H1 (cell line): ENCODE data around the gene SPEM1. TPM values are rescaled to one million over a fixed set of nuclear protein-coding genes. Genes with fewer than 3 reads are reported as not detected.

Experiments
- CTCF ChIA-PET: fragments of 300-600 bp; sonication (Branson Sonifier 250); formaldehyde crosslinking; loops from one replicate; lab custom pipeline; 2021; ENCODE audit not compliant: partially characterized antibody; lab: Charles Lee
- POLR2A ChIA-PET: fragments of 300-600 bp; sonication (Branson Sonifier 250); formaldehyde crosslinking; loops from one replicate; lab custom pipeline; 2021; ENCODE audit warnings: inconsistent platforms; ENCODE audit not compliant: partially characterized antibody; lab: Charles Lee
- DNase-seq, 2 experiments: peaks; one replicate each; pipeline versions ENCODE4 v3.0.0 to v3.0.0-alpha.2; 2010 to 2022; ENCODE audit warnings: low spot score in 2 of 2, low read depth in 1 of 2, mixed read lengths in 1 of 2
- FAIRE-seq: peaks from 2 replicates; lab custom pipeline; 2011; peaks lifted over from hg19 to GRCh38; lab: Jason Lieb, UNC
- H2AFZ ChIP-seq: 2 replicates; pipeline ENCODE4 v1.8.1; 2012; ENCODE audit warnings: low read length, inconsistent platforms
- H2AK5ac ChIP-seq: 2 replicates; pipeline ENCODE4 v1.6.1; 2013; ENCODE audit warnings: low read depth, low read length
- H2BK120ac ChIP-seq: replicated peaks from 2 replicates; pipeline ENCODE3; 2013; ENCODE audit warnings: low read depth, low read length, inconsistent platforms
- H2BK12ac ChIP-seq: 2 replicates; pipeline ENCODE4 v1.6.1; 2013; ENCODE audit warnings: low read depth, low read length
- H2BK15ac ChIP-seq: 2 replicates; pipeline ENCODE4 v1.6.1; 2013; ENCODE audit warnings: low read length
- H2BK20ac ChIP-seq: 2 replicates; pipeline ENCODE4 v1.6.1; 2013; ENCODE audit warnings: low read length
- H2BK5ac ChIP-seq: 2 replicates; pipeline ENCODE4 v1.6.1; 2013; ENCODE audit warnings: low read depth, low read length
- H3K14ac ChIP-seq: 2 replicates; pipeline ENCODE4 v1.6.1; 2013; ENCODE audit warnings: inconsistent platforms; ENCODE audit not compliant: insufficient read length
- H3K18ac ChIP-seq: 2 replicates; pipeline ENCODE4 v1.6.1; 2013; ENCODE audit warnings: low read length; ENCODE audit errors: extremely low read depth
- H3K23ac ChIP-seq: 2 replicates; pipeline ENCODE4 v1.6.1; 2013; ENCODE audit warnings: inconsistent platforms; ENCODE audit not compliant: insufficient read length
- H3K23me2 ChIP-seq: 2 replicates; pipeline ENCODE4 v1.6.1; 2013; ENCODE audit warnings: low read depth, low read length
- H3K27ac ChIP-seq: 2 replicates; pipeline ENCODE4 v1.6.1; 2011; ENCODE audit warnings: low read depth, low read length, inconsistent platforms
- H3K27me3 ChIP-seq, 4 experiments: replicated peaks in 1 of 4; 1 replicate in 1 of 4; 2 replicates in 3 of 4; pipeline versions ENCODE4 v1.6.1 to v1.8.1; 2011 to 2013; ENCODE audit warnings: low read length in 3 of 4, mild to moderate bottlenecking in 3 of 4, inconsistent platforms in 2 of 4, mixed read lengths in 2 of 4, moderate library complexity in 1 of 4; ENCODE audit not compliant: control insufficient read depth in 3 of 4, insufficient read depth in 3 of 4; ENCODE audit errors: extremely low read depth in 1 of 4
- H3K36me3 ChIP-seq, 4 experiments: 2 replicates each; pipeline versions ENCODE4 v1.6.1 to v1.8.1; 2011 to 2013; ENCODE audit warnings: mild to moderate bottlenecking in 4 of 4, low read length in 3 of 4, moderate library complexity in 2 of 4, control low read depth in 1 of 4, inconsistent platforms in 1 of 4; ENCODE audit not compliant: insufficient read depth in 4 of 4, control insufficient read depth in 2 of 4
- H3K4ac ChIP-seq: replicated peaks from 2 replicates; pipeline ENCODE3; 2013; ENCODE audit warnings: low read length, low read depth, mixed read lengths, inconsistent platforms; ENCODE audit not compliant: insufficient read length
- H3K4me1 ChIP-seq, 4 experiments: replicated peaks in 1 of 4; 1 replicate in 1 of 4; 2 replicates in 3 of 4; pipeline versions ENCODE4 v1.6.1 to v1.8.1; 2011 to 2013; ENCODE audit warnings: low read length in 3 of 4, inconsistent platforms in 2 of 4, mixed read lengths in 1 of 4; ENCODE audit not compliant: insufficient read depth in 4 of 4, control insufficient read depth in 3 of 4
- H3K4me2 ChIP-seq, 2 experiments: 2 replicates each; pipeline versions ENCODE4 v1.6.1 to v1.8.1; 2011 to 2013; ENCODE audit warnings: low read depth in 2 of 2, low read length in 2 of 2, control low read depth in 1 of 2, inconsistent platforms in 1 of 2, mild to moderate bottlenecking in 1 of 2; ENCODE audit not compliant: insufficient read depth in 1 of 2
- H3K4me3 ChIP-seq, 4 experiments: fragments of 200-600, 300-600 bp in 1 of 4; sonication (generic), shearing (Covaris generic), sonication (Bioruptor Twin) in 1 of 4; 2 replicates each; pipeline versions ENCODE4 v1.5.1 to v1.8.1; 2011 to 2016; ENCODE audit warnings: low read length in 4 of 4, low read depth in 3 of 4, control low read depth in 2 of 4, inconsistent platforms in 2 of 4, mild to moderate bottlenecking in 2 of 4, mixed read lengths in 1 of 4, moderate library complexity in 1 of 4; ENCODE audit not compliant: insufficient read depth in 2 of 4; ENCODE audit errors: extremely low read depth in 1 of 4
- H3K56ac ChIP-seq: replicated peaks from 2 replicates; pipeline ENCODE3; 2013; ENCODE audit warnings: low read depth, mild to moderate bottlenecking, mixed read lengths, low read length, inconsistent platforms; ENCODE audit not compliant: insufficient read length
- H3K79me1 ChIP-seq: 2 replicates; pipeline ENCODE4 v1.6.1; 2013; ENCODE audit warnings: low read depth, low read length, control low read depth
- H3K79me2 ChIP-seq, 2 experiments: 2 replicates each; pipeline versions ENCODE4 v1.6.1 to v1.8.1; 2012 to 2013; ENCODE audit warnings: low read length in 2 of 2, mild to moderate bottlenecking in 2 of 2, inconsistent platforms in 1 of 2; ENCODE audit not compliant: insufficient read depth in 2 of 2, control insufficient read depth in 1 of 2
- H3K9ac ChIP-seq, 4 experiments: replicated peaks in 1 of 4; 1 replicate in 1 of 4; 2 replicates in 3 of 4; pipeline versions ENCODE4 v1.6.1 to v1.8.1; 2011 to 2013; ENCODE audit warnings: low read depth in 3 of 4, low read length in 3 of 4, control low read depth in 2 of 4, mild to moderate bottlenecking in 2 of 4, moderate library complexity in 2 of 4, inconsistent platforms in 1 of 4; ENCODE audit errors: extremely low read depth in 1 of 4
- H3K9me3 ChIP-seq, 2 experiments: 2 replicates each; pipeline versions ENCODE4 v1.6.1 to v1.8.1; 2012 to 2013; ENCODE audit warnings: mild to moderate bottlenecking in 2 of 2, moderate library complexity in 2 of 2, control low read depth in 1 of 2, inconsistent platforms in 1 of 2, low read depth in 1 of 2, low read length in 1 of 2, mixed read lengths in 1 of 2; ENCODE audit not compliant: insufficient read depth in 2 of 2
- H4K20me1 ChIP-seq, 2 experiments: replicated peaks in 1 of 2; 2 replicates each; pipeline versions ENCODE3 to v1.8.1; 2011 to 2013; ENCODE audit warnings: inconsistent platforms in 2 of 2, low read length in 2 of 2, mild to moderate bottlenecking in 1 of 2; ENCODE audit not compliant: insufficient read depth in 2 of 2, control insufficient read depth in 1 of 2
- H4K5ac ChIP-seq: 2 replicates; pipeline ENCODE4 v1.6.1; 2013; ENCODE audit warnings: low read length, low read depth, mixed read lengths, inconsistent platforms; ENCODE audit not compliant: insufficient read length
- H4K8ac ChIP-seq: 2 replicates; pipeline ENCODE4 v1.8.0; 2013; ENCODE audit warnings: mild to moderate bottlenecking, moderate library complexity, low read length, inconsistent platforms; ENCODE audit not compliant: insufficient read depth; ENCODE audit errors: extremely low read depth
- H4K91ac ChIP-seq: replicated peaks from 2 replicates; pipeline ENCODE3; 2013; ENCODE audit warnings: low read length, mixed read lengths, inconsistent platforms; ENCODE audit not compliant: insufficient read length
- SIRT6 ChIP-seq: IDR thresholded peaks from one replicate; pipeline ENCODE4 v1.7.1; 2012; ENCODE audit warnings: low read length, inconsistent platforms
- WGBS, 2 experiments: shearing (Covaris generic) in 1 of 2; methylation state at CpG; one replicate each; pipeline versions ENCODE4 v1.1.6 to v1.1.7; 2013 to 2015; ENCODE audit warnings: low lambda C conversion rate in 2 of 2, mixed read lengths in 2 of 2, inconsistent platforms in 1 of 2, low coverage in 1 of 2, missing lambda C conversion rate in 1 of 2; ENCODE audit not compliant: insufficient replicate concordance in 2 of 2, insufficient coverage in 1 of 2, insufficient read length in 1 of 2; ENCODE audit errors: extremely low coverage in 1 of 2, missing lambda C conversion rate in 1 of 2; 5-methylcytosine and 5-hydroxymethylcytosine counted together
- polyA plus RNA-seq, 7 experiments: library from polyadenylated mRNA; depleted of rRNA in 3 of 7; stranded (reverse) in 5 of 7; unstranded in 2 of 7; fragments of >200 nt in 5 of 7; fragments of 200-250 nt in 2 of 7; gene quantifications; 1 replicate in 5 of 7; 2 replicates in 1 of 7; 4 replicates in 1 of 7; pipeline versions ENCODE4 v1.2.1 to v1.2.3, GENCODE V29; 2011 to 2013; ENCODE audit warnings: missing spikeins in 2 of 7, mixed read lengths in 2 of 7
- total RNA-seq: library from RNA; stranded (reverse); fragmentation: NEBNext Ultra II Directional; extraction: Animal tissue kit (Norgen Biotek cat#: 25700); gene quantifications from 2 replicates; pipeline ENCODE4 v1.2.1, GENCODE V29; 2021

Gene SPEM1
- total and polyA plus RNA-seq, 2 of the 8 experiments (the other 6 are each of a cell fraction or from before 2014, with no cell fraction given), result not detected

GRCh38 chr17:7374353-7374752 lies 45.8 kb upstream of the SPEM1 start:
- Histone ChIP-seq H2BK12ac (no peak overlapping the region), H2AK5ac (no peak overlapping the region), H3K36me3 (no peaks in the 10 kb centered on the region), H2BK20ac (no peak overlapping the region), H3K23ac (no peak overlapping the region), H3K79me1 (no peaks in the 10 kb centered on the region), H2BK15ac (no peak overlapping the region), H3K56ac (no peak overlapping the region), H3K79me2 (no peaks in the 10 kb centered on the region), H4K5ac (no peak overlapping the region), H4K91ac (no peak overlapping the region), H4K20me1 (no peaks in the 10 kb centered on the region), H3K9me3 (peaks cover 0 to 3% of the 10 kb centered on the region in 2 experiments; a peak in 1 of 4 replicates), H2AFZ (no peak overlapping the region), H4K8ac (no peak overlapping the region), H3K4ac (no peak overlapping the region), H3K14ac (no peak overlapping the region), H2BK120ac (no peak overlapping the region), H3K27ac (no peak overlapping the region), H3K27me3 (no peaks in the 10 kb centered on the region; a peak in 1 of 7 replicates), H3K4me3 (no peak overlapping the region), H3K4me1 (no peaks in the 10 kb centered on the region; a peak in 1 of 7 replicates), H3K23me2 (no peaks in the 10 kb centered on the region), H3K4me2 (no peak overlapping the region), H2BK5ac (no peak overlapping the region), H3K18ac (no peak overlapping the region), H3K9ac (no peak overlapping the region)
- no peak for DNase-seq
- FAIRE-seq, result no peak
- TF ChIP-seq SIRT6, result no peak
- CTCF ChIA-PET, result interaction anchor here (0.7 to 1.9 kb wide), 6 partner anchors 12 to 151 kb away, joined by 3 to 7 read pairs (median 4); partner anchors contain the start of gene FGF11
- POLR2A ChIA-PET, result interaction anchor here (1.2 kb wide), 1 partner anchor 12 kb away, joined by 6 read pairs; no protein-coding TSS in a partner anchor
- WGBS, 2 experiments, result 97% methylated on average over 2 of the region's 2 CpGs; no CpG with 5 or more reads in 1 of the 2 experiments
